Activated CD8-positive, alpha-beta T cell treated with anti-CD3 and anti-CD28 coated beads for 36 hours (primary cell): ENCODE data around the gene LNPEP. TPM values are rescaled to one million over a fixed set of nuclear protein-coding genes. Genes with fewer than 3 reads are reported as not detected.

Experiments
- ATAC-seq: fragments of 200-7000 bp; cut with Tn5 transposase; one replicate; pipeline ENCODE4 v1.10.0; 2021; ENCODE audit warnings: mild to moderate bottlenecking, moderate library complexity
- CTCF ChIA-PET: fragments of 350-600 bp; sonication (Branson Sonifier 250); formaldehyde crosslinking; loops from one replicate; lab custom pipeline; 2021; ENCODE audit warnings: antibody characterized with exemption; lab: Charles Lee
- POLR2A ChIA-PET: fragments of 350-600 bp; sonication (Branson Sonifier 250); formaldehyde crosslinking; loops from one replicate; lab custom pipeline; 2021; ENCODE audit warnings: antibody characterized with exemption; lab: Charles Lee
- DNase-seq: peaks from one replicate; pipeline ENCODE4 v3.0.0-alpha.2; 2020
- H3K27ac Mint-ChIP-seq: one replicate; pipeline ENCODE4 v1.8.0; 2021; ENCODE audit warnings: mild to moderate bottlenecking, mixed read lengths
- H3K27me3 Mint-ChIP-seq: one replicate; pipeline ENCODE4 v1.8.0; 2021; ENCODE audit warnings: mixed read lengths
- H3K36me3 Mint-ChIP-seq: one replicate; pipeline ENCODE4 v1.8.0; 2021; ENCODE audit warnings: low read depth, mixed read lengths
- H3K4me1 Mint-ChIP-seq: one replicate; pipeline ENCODE4 v1.8.0; 2021; ENCODE audit warnings: low read depth, mixed read lengths
- H3K4me3 Mint-ChIP-seq: one replicate; pipeline ENCODE4 v1.8.0; 2021; ENCODE audit warnings: mild to moderate bottlenecking, moderate library complexity, mixed read lengths
- H3K9me3 Mint-ChIP-seq: one replicate; pipeline ENCODE4 v1.8.0; 2021; ENCODE audit warnings: mixed read lengths
- CTCF ChIP-seq: fragments of 200-600 bp; IDR thresholded peaks from one replicate; pipeline ENCODE4 v1.8.0; 2022; ENCODE audit warnings: antibody characterized with exemption, mild to moderate bottlenecking
- intact Hi-C: fragments of 100-400 bp; cut with micrococcal nuclease; formaldehyde crosslinking; loops from one replicate; pipeline ENCODE4 v1.10.0; 2022
- total RNA-seq, 2 experiments: library from RNA; stranded (reverse); gene quantifications; one replicate each; pipeline ENCODE4 v1.2.3, GENCODE V29; 2021

LNPEP gene
- total RNA-seq, 2 experiments from 2014 or later, result 51.2 to 53.7 TPM

- DNase-seq (peak; percentile 80), ATAC-seq (peak; percentile 81)
- Mint-ChIP-seq H3K36me3 (peaks cover 12% of the 10 kb centered on the region), H3K4me1 (peaks cover 81% of the 10 kb centered on the region), H3K4me3 (peak overlapping the region; percentile 69), H3K27me3 (no peaks in the 10 kb centered on the region), H3K9me3 (no peaks in the 10 kb centered on the region), H3K27ac (peak overlapping the region; percentile 93)
- POLR2A ChIA-PET, result interaction anchor here (0.7 to 2.4 kb wide), 11 partner anchors 9 to 150 kb away, joined by 3 to 18 read pairs (median 3); partner anchors contain the start of genes ERAP2 and LNPEP
- CTCF ChIA-PET, result interaction anchor here (0.6 to 2.7 kb wide), 7 partner anchors 9 to 88 kb away, joined by 3 to 15 read pairs (median 4); partner anchors contain the start of gene ERAP2
- intact Hi-C loops, result no loop called here
- no peak for TF ChIP-seq CTCF
Observed at GRCh38 chr5:96957254-96958049, 21.6 kb downstream of the LNPEP start.

GRCh38 chr5:96958977-96959376, 23.1 kb downstream of the LNPEP start:
- Mint-ChIP-seq H3K4me1 (peaks cover 81% of the 10 kb centered on the region), H3K4me3 (peak overlapping the region; percentile 69), H3K36me3 (peaks cover 12% of the 10 kb centered on the region), H3K27me3 (no peaks in the 10 kb centered on the region), H3K9me3 (no peaks in the 10 kb centered on the region), H3K27ac (peak overlapping the region; percentile 93)
- intact Hi-C loops, result no loop called here
- DNase-seq, result no peak
- CTCF ChIA-PET, result interaction anchor here (0.9 to 2.7 kb wide), 2 partner anchors 23 to 90 kb away, joined by 4 to 15 read pairs; partner anchors contain the start of gene LNPEP
- ATAC-seq, result no peak
- POLR2A ChIA-PET, result interaction anchor here (0.6 to 2.4 kb wide), 3 partner anchors 22 to 83 kb away, joined by 3 to 18 read pairs (median 4); partner anchors contain the start of genes ERAP2 and LNPEP
- no peak for TF ChIP-seq CTCF

GRCh38 chr5:96961053-96961452, 25.2 kb downstream of the LNPEP start:
- no peaks in the 10 kb centered on the region for H3K27me3 Mint-ChIP-seq
- TF ChIP-seq CTCF, result no peak
- H3K4me3 Mint-ChIP-seq, result peak overlapping the region; percentile 27
- ChIA-PET POLR2A (interaction anchor here (0.7 kb wide), 1 partner anchor 11 kb away, joined by 3 read pairs; no protein-coding TSS in a partner anchor), CTCF (interaction anchor here (0.7 to 1.1 kb wide), 6 partner anchors 12 to 201 kb away, joined by 3 to 4 read pairs (median 3); partner anchors contain the start of genes ERAP1 and LNPEP)
- ATAC-seq (peak; percentile 24), DNase-seq (no peak)
- H3K27ac Mint-ChIP-seq, result peak overlapping the region; percentile 95
- peaks cover 3% of the 10 kb centered on the region for H3K9me3 Mint-ChIP-seq
- H3K4me1 Mint-ChIP-seq, result peaks cover 81% of the 10 kb centered on the region
- intact Hi-C loops, result loop anchor here (1.0 kb wide), 1 partner anchor 27 kb away; no protein-coding TSS in a partner anchor
- peaks cover 11% of the 10 kb centered on the region for H3K36me3 Mint-ChIP-seq

DNA sequence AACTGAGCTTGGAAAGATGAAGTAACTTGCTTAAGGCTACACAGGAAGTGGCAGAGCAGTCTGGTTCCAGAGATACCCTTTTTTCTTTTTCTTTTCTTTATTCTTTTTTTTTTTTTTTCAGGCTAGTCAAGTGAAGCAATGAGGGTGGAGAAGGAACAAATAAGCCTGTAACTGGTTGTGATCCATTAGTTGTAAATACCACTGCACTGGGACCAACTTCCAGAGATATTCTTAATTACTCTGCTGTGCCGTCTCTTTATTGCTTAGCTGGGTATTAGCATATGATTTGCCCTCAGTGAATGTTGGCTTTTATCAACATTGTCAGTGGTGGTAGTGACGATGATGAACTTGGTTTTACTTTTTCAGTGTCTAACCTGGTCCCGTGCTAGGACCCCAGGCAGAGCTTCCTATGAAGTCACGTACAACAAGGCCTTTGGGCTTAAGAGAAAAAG, 26.7 kb downstream of the LNPEP start:
- H3K9me3 Mint-ChIP-seq, result peaks cover 7% of the 10 kb centered on the region
- POLR2A ChIA-PET, result interaction anchor here (0.8 to 2.0 kb wide), 5 partner anchors 16 to 154 kb away, joined by 3 to 8 read pairs (median 5); partner anchors contain the start of genes ERAP1 and LNPEP

More for the DNA sequence above, 26.7 kb downstream of the LNPEP start:
- Mint-ChIP-seq H3K27ac (peak overlapping the region; percentile 95), H3K4me1 (peaks cover 77% of the 10 kb centered on the region), H3K36me3 (peaks cover 19% of the 10 kb centered on the region), H3K27me3 (no peaks in the 10 kb centered on the region), H3K4me3 (peak overlapping the region; percentile 68)
- intact Hi-C loops, result no loop called here
- peak; percentile 54 for DNase-seq
- TF ChIP-seq CTCF, result no peak
- peak; percentile 56 for ATAC-seq
- CTCF ChIA-PET, result interaction anchor here (1.0 to 1.3 kb wide), 4 partner anchors 13 to 93 kb away, joined by 3 to 4 read pairs (median 4); no protein-coding TSS in a partner anchor
